H1 (cell line): ENCODE measurements around the gene PTPN9. TPM values are rescaled to one million over a fixed set of nuclear protein-coding genes. Genes with fewer than 3 reads are reported as not detected.

Source experiments
- CTCF ChIA-PET: fragments of 300-600 bp; sonication (Branson Sonifier 250); formaldehyde crosslinking; loops from one replicate; lab custom pipeline; 2021; ENCODE audit not compliant: partially characterized antibody; lab: Charles Lee
- POLR2A ChIA-PET: fragments of 300-600 bp; sonication (Branson Sonifier 250); formaldehyde crosslinking; loops from one replicate; lab custom pipeline; 2021; ENCODE audit warnings: inconsistent platforms; ENCODE audit not compliant: partially characterized antibody; lab: Charles Lee
- DNase-seq, 2 experiments: peaks; one replicate each; pipeline versions ENCODE4 v3.0.0 to v3.0.0-alpha.2; 2010 to 2022; ENCODE audit warnings: low spot score in 2 of 2, low read depth in 1 of 2, mixed read lengths in 1 of 2
- FAIRE-seq: peaks from 2 replicates; lab custom pipeline; 2011; peaks lifted over from hg19 to GRCh38; lab: Jason Lieb, UNC
- H2AFZ ChIP-seq: 2 replicates; pipeline ENCODE4 v1.8.1; 2012; ENCODE audit warnings: low read length, inconsistent platforms
- H2AK5ac ChIP-seq: 2 replicates; pipeline ENCODE4 v1.6.1; 2013; ENCODE audit warnings: low read depth, low read length
- H2BK120ac ChIP-seq: replicated peaks from 2 replicates; pipeline ENCODE3; 2013; ENCODE audit warnings: low read depth, low read length, inconsistent platforms
- H2BK12ac ChIP-seq: 2 replicates; pipeline ENCODE4 v1.6.1; 2013; ENCODE audit warnings: low read depth, low read length
- H2BK15ac ChIP-seq: 2 replicates; pipeline ENCODE4 v1.6.1; 2013; ENCODE audit warnings: low read length
- H2BK20ac ChIP-seq: 2 replicates; pipeline ENCODE4 v1.6.1; 2013; ENCODE audit warnings: low read length
- H2BK5ac ChIP-seq: 2 replicates; pipeline ENCODE4 v1.6.1; 2013; ENCODE audit warnings: low read depth, low read length
- H3K14ac ChIP-seq: 2 replicates; pipeline ENCODE4 v1.6.1; 2013; ENCODE audit warnings: inconsistent platforms; ENCODE audit not compliant: insufficient read length
- H3K18ac ChIP-seq: 2 replicates; pipeline ENCODE4 v1.6.1; 2013; ENCODE audit warnings: low read length; ENCODE audit errors: extremely low read depth
- H3K23ac ChIP-seq: 2 replicates; pipeline ENCODE4 v1.6.1; 2013; ENCODE audit warnings: inconsistent platforms; ENCODE audit not compliant: insufficient read length
- H3K23me2 ChIP-seq: 2 replicates; pipeline ENCODE4 v1.6.1; 2013; ENCODE audit warnings: low read depth, low read length
- H3K27ac ChIP-seq: 2 replicates; pipeline ENCODE4 v1.6.1; 2011; ENCODE audit warnings: low read depth, low read length, inconsistent platforms
- H3K27me3 ChIP-seq, 4 experiments: replicated peaks in 1 of 4; 1 replicate in 1 of 4; 2 replicates in 3 of 4; pipeline versions ENCODE4 v1.6.1 to v1.8.1; 2011 to 2013; ENCODE audit warnings: low read length in 3 of 4, mild to moderate bottlenecking in 3 of 4, inconsistent platforms in 2 of 4, mixed read lengths in 2 of 4, moderate library complexity in 1 of 4; ENCODE audit not compliant: control insufficient read depth in 3 of 4, insufficient read depth in 3 of 4; ENCODE audit errors: extremely low read depth in 1 of 4
- H3K36me3 ChIP-seq, 4 experiments: 2 replicates each; pipeline versions ENCODE4 v1.6.1 to v1.8.1; 2011 to 2013; ENCODE audit warnings: mild to moderate bottlenecking in 4 of 4, low read length in 3 of 4, moderate library complexity in 2 of 4, control low read depth in 1 of 4, inconsistent platforms in 1 of 4; ENCODE audit not compliant: insufficient read depth in 4 of 4, control insufficient read depth in 2 of 4
- H3K4ac ChIP-seq: replicated peaks from 2 replicates; pipeline ENCODE3; 2013; ENCODE audit warnings: low read length, low read depth, mixed read lengths, inconsistent platforms; ENCODE audit not compliant: insufficient read length
- H3K4me1 ChIP-seq, 4 experiments: replicated peaks in 1 of 4; 1 replicate in 1 of 4; 2 replicates in 3 of 4; pipeline versions ENCODE4 v1.6.1 to v1.8.1; 2011 to 2013; ENCODE audit warnings: low read length in 3 of 4, inconsistent platforms in 2 of 4, mixed read lengths in 1 of 4; ENCODE audit not compliant: insufficient read depth in 4 of 4, control insufficient read depth in 3 of 4
- H3K4me2 ChIP-seq, 2 experiments: 2 replicates each; pipeline versions ENCODE4 v1.6.1 to v1.8.1; 2011 to 2013; ENCODE audit warnings: low read depth in 2 of 2, low read length in 2 of 2, control low read depth in 1 of 2, inconsistent platforms in 1 of 2, mild to moderate bottlenecking in 1 of 2; ENCODE audit not compliant: insufficient read depth in 1 of 2
- H3K4me3 ChIP-seq, 4 experiments: fragments of 200-600, 300-600 bp in 1 of 4; sonication (generic), shearing (Covaris generic), sonication (Bioruptor Twin) in 1 of 4; 2 replicates each; pipeline versions ENCODE4 v1.5.1 to v1.8.1; 2011 to 2016; ENCODE audit warnings: low read length in 4 of 4, low read depth in 3 of 4, control low read depth in 2 of 4, inconsistent platforms in 2 of 4, mild to moderate bottlenecking in 2 of 4, mixed read lengths in 1 of 4, moderate library complexity in 1 of 4; ENCODE audit not compliant: insufficient read depth in 2 of 4; ENCODE audit errors: extremely low read depth in 1 of 4
- H3K56ac ChIP-seq: replicated peaks from 2 replicates; pipeline ENCODE3; 2013; ENCODE audit warnings: low read depth, mild to moderate bottlenecking, mixed read lengths, low read length, inconsistent platforms; ENCODE audit not compliant: insufficient read length
- H3K79me1 ChIP-seq: 2 replicates; pipeline ENCODE4 v1.6.1; 2013; ENCODE audit warnings: low read depth, low read length, control low read depth
- H3K79me2 ChIP-seq, 2 experiments: 2 replicates each; pipeline versions ENCODE4 v1.6.1 to v1.8.1; 2012 to 2013; ENCODE audit warnings: low read length in 2 of 2, mild to moderate bottlenecking in 2 of 2, inconsistent platforms in 1 of 2; ENCODE audit not compliant: insufficient read depth in 2 of 2, control insufficient read depth in 1 of 2
- H3K9ac ChIP-seq, 4 experiments: replicated peaks in 1 of 4; 1 replicate in 1 of 4; 2 replicates in 3 of 4; pipeline versions ENCODE4 v1.6.1 to v1.8.1; 2011 to 2013; ENCODE audit warnings: low read depth in 3 of 4, low read length in 3 of 4, control low read depth in 2 of 4, mild to moderate bottlenecking in 2 of 4, moderate library complexity in 2 of 4, inconsistent platforms in 1 of 4; ENCODE audit errors: extremely low read depth in 1 of 4
- H3K9me3 ChIP-seq, 2 experiments: 2 replicates each; pipeline versions ENCODE4 v1.6.1 to v1.8.1; 2012 to 2013; ENCODE audit warnings: mild to moderate bottlenecking in 2 of 2, moderate library complexity in 2 of 2, control low read depth in 1 of 2, inconsistent platforms in 1 of 2, low read depth in 1 of 2, low read length in 1 of 2, mixed read lengths in 1 of 2; ENCODE audit not compliant: insufficient read depth in 2 of 2
- H4K20me1 ChIP-seq, 2 experiments: replicated peaks in 1 of 2; 2 replicates each; pipeline versions ENCODE3 to v1.8.1; 2011 to 2013; ENCODE audit warnings: inconsistent platforms in 2 of 2, low read length in 2 of 2, mild to moderate bottlenecking in 1 of 2; ENCODE audit not compliant: insufficient read depth in 2 of 2, control insufficient read depth in 1 of 2
- H4K5ac ChIP-seq: 2 replicates; pipeline ENCODE4 v1.6.1; 2013; ENCODE audit warnings: low read length, low read depth, mixed read lengths, inconsistent platforms; ENCODE audit not compliant: insufficient read length
- H4K8ac ChIP-seq: 2 replicates; pipeline ENCODE4 v1.8.0; 2013; ENCODE audit warnings: mild to moderate bottlenecking, moderate library complexity, low read length, inconsistent platforms; ENCODE audit not compliant: insufficient read depth; ENCODE audit errors: extremely low read depth
- H4K91ac ChIP-seq: replicated peaks from 2 replicates; pipeline ENCODE3; 2013; ENCODE audit warnings: low read length, mixed read lengths, inconsistent platforms; ENCODE audit not compliant: insufficient read length
- KDM4A ChIP-seq: IDR thresholded peaks from one replicate; pipeline ENCODE4 v1.7.1; 2012; ENCODE audit warnings: low read depth, mild to moderate bottlenecking, moderate library complexity, low read length, inconsistent platforms; ENCODE audit not compliant: severe bottlenecking
- NANOG ChIP-seq: IDR thresholded peaks from 2 replicates; pipeline ENCODE4 v1.6.1; 2011; ENCODE audit warnings: low read length, low read depth, mild to moderate bottlenecking, inconsistent platforms; ENCODE audit not compliant: insufficient read depth, poor library complexity, severe bottlenecking
- WGBS, 2 experiments: shearing (Covaris generic) in 1 of 2; methylation state at CpG; one replicate each; pipeline versions ENCODE4 v1.1.6 to v1.1.7; 2013 to 2015; ENCODE audit warnings: low lambda C conversion rate in 2 of 2, mixed read lengths in 2 of 2, inconsistent platforms in 1 of 2, low coverage in 1 of 2, missing lambda C conversion rate in 1 of 2; ENCODE audit not compliant: insufficient replicate concordance in 2 of 2, insufficient coverage in 1 of 2, insufficient read length in 1 of 2; ENCODE audit errors: extremely low coverage in 1 of 2, missing lambda C conversion rate in 1 of 2; 5-methylcytosine and 5-hydroxymethylcytosine counted together
- polyA plus RNA-seq, 7 experiments: library from polyadenylated mRNA; depleted of rRNA in 3 of 7; stranded (reverse) in 5 of 7; unstranded in 2 of 7; fragments of >200 nt in 5 of 7; fragments of 200-250 nt in 2 of 7; gene quantifications; 1 replicate in 5 of 7; 2 replicates in 1 of 7; 4 replicates in 1 of 7; pipeline versions ENCODE4 v1.2.1 to v1.2.3, GENCODE V29; 2011 to 2013; ENCODE audit warnings: missing spikeins in 2 of 7, mixed read lengths in 2 of 7
- total RNA-seq: library from RNA; stranded (reverse); fragmentation: NEBNext Ultra II Directional; extraction: Animal tissue kit (Norgen Biotek cat#: 25700); gene quantifications from 2 replicates; pipeline ENCODE4 v1.2.1, GENCODE V29; 2021
- TF ChIP-seq, protein P1 (sequence below): IDR thresholded peaks from 2 replicates; pipeline ENCODE4 v1.6.1; 2012; ENCODE audit warnings: low read length, inconsistent platforms

PTPN9 gene
- total and polyA plus RNA-seq, 2 of the 8 experiments (the other 6 are each of a cell fraction or from before 2014, with no cell fraction given): 46.6 to 57.4 TPM

DNA sequence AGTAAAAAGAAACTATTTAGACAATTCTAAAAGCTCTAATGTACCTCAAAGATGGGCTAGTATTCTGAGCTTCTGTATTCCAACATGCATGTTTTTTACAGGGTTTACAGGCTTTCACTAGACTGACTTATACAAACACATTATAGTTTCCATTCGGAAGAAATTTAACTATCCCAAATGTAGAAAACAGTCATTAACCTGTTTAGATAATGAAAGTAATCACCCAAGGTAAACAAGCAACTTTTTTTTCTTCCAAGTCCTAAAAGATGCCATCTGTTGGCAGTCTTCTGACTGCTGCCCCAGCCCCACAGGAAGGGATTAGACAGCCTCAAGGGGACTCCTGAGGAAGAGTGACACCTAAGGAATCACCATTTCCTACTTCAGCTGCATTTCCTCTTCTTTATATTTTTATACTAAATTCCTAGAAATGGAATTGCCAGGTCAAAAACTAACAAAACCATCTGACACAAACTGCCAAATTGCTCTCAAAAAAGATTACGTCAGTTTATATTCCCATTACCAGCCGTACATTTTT lies 153.1 kb downstream of the PTPN9 start:
- H2BK15ac ChIP-seq: no peak overlapping the region
- H3K9ac ChIP-seq: no peak overlapping the region
- H2BK5ac ChIP-seq: no peak overlapping the region
- no peak overlapping the region for H2BK12ac ChIP-seq
- no peak for FAIRE-seq
- WGBS, 2 experiments: 96% methylated on average over 3 of the region's 3 CpGs; no CpG with 5 or more reads in 1 of the 2 experiments
- no peak overlapping the region for H3K27ac ChIP-seq
- H2AFZ ChIP-seq: no peak overlapping the region
- H3K79me2 ChIP-seq: peaks cover 0 to 33% of the 10 kb centered on the region in 2 experiments; a peak in 2 of 4 replicates
- no peak overlapping the region for H4K91ac ChIP-seq
- H4K5ac ChIP-seq: no peak overlapping the region
- no peak overlapping the region for H2BK20ac ChIP-seq
- H2AK5ac ChIP-seq: no peak overlapping the region
- TF ChIP-seq KDM4A (no peak), NANOG (no peak)
- TF ChIP-seq, protein P1, sequence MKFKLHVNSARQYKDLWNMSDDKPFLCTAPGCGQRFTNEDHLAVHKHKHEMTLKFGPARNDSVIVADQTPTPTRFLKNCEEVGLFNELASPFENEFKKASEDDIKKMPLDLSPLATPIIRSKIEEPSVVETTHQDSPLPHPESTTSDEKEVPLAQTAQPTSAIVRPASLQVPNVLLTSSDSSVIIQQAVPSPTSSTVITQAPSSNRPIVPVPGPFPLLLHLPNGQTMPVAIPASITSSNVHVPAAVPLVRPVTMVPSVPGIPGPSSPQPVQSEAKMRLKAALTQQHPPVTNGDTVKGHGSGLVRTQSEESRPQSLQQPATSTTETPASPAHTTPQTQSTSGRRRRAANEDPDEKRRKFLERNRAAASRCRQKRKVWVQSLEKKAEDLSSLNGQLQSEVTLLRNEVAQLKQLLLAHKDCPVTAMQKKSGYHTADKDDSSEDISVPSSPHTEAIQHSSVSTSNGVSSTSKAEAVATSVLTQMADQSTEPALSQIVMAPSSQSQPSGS: no peak
- TF ChIP-seq, all 59 proteins: peak for 0
- Histone ChIP-seq H2BK120ac (no peak overlapping the region), H3K4me1 (no peaks in the 10 kb centered on the region), H3K36me3 (peaks cover 24 to 61% (median 37%) of the 10 kb centered on the region in 4 experiments), H3K23me2 (no peaks in the 10 kb centered on the region), H3K9me3 (no peaks in the 10 kb centered on the region), H3K18ac (no peak overlapping the region), H3K27me3 (no peaks in the 10 kb centered on the region), H3K14ac (no peak overlapping the region), H3K23ac (no peak overlapping the region), H3K79me1 (no peaks in the 10 kb centered on the region; the same call in 1 of the 2 replicates), H3K4me2 (no peak overlapping the region), H3K56ac (no peak overlapping the region), H3K4me3 (no peak overlapping the region), H3K4ac (no peak overlapping the region), H4K8ac (no peak overlapping the region), H4K20me1 (peaks cover 5 to 10% of the 10 kb centered on the region in 2 experiments)
- DNase-seq: no peak
- POLR2A ChIA-PET: interaction anchor here (2.4 kb wide), 1 partner anchor 18 kb away, joined by 5 read pairs; no protein-coding TSS in a partner anchor
- CTCF ChIA-PET: interaction anchor here (0.6 kb wide), 1 partner anchor 9 kb away, joined by 3 read pairs; no protein-coding TSS in a partner anchor
